ENCODE measurements around the gene REM1. TPM values are rescaled to one million over a fixed set of nuclear protein-coding genes. Genes with fewer than 3 reads are reported as not detected.
A peak's percentile ranks its signal among the peaks of the same experiment; 100 is the strongest.

The REM1 gene
- total RNA-seq, 4 donors from 2014 or later, result 0.87 to 7.5 (median 1.2) TPM

DNA sequence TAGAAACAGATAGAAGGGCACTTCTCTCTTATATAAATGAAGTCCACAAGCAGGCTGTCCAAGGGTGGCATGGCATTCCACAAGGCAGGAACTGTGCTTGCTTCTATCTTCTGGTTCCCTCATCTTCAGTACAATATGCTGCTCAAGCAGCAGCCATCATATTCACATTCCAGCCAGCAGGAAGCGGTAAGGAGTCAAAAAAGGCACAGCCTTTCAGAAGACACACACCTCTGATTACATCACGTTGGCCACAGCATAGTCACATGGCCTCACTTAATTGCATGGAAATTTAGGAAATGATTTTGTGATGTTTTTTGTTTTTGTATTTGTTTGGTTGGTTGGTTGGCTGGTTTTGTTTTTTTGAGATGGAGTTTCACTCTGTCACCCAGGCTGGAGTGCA is 19.0 kb downstream of the REM1 start:
- H3K27ac ChIP-seq, result peak overlapping the region in 1 of 4 donors; percentile 13
- TF ChIP-seq POLR2A (IDR thresholded peaks at IDR 0.05), result no peak
- TF ChIP-seq, protein P1, sequence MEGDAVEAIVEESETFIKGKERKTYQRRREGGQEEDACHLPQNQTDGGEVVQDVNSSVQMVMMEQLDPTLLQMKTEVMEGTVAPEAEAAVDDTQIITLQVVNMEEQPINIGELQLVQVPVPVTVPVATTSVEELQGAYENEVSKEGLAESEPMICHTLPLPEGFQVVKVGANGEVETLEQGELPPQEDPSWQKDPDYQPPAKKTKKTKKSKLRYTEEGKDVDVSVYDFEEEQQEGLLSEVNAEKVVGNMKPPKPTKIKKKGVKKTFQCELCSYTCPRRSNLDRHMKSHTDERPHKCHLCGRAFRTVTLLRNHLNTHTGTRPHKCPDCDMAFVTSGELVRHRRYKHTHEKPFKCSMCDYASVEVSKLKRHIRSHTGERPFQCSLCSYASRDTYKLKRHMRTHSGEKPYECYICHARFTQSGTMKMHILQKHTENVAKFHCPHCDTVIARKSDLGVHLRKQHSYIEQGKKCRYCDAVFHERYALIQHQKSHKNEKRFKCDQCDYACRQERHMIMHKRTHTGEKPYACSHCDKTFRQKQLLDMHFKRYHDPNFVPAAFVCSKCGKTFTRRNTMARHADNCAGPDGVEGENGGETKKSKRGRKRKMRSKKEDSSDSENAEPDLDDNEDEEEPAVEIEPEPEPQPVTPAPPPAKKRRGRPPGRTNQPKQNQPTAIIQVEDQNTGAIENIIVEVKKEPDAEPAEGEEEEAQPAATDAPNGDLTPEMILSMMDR (IDR thresholded peaks at IDR 0.05 in 4 of 5, conservative IDR thresholded peaks at IDR 0.05 in 1 of 5), result no peak
- no peaks in the 10 kb centered on the region for H3K36me3 ChIP-seq
- peaks cover 0 to 4% (median 0%) of the 10 kb centered on the region in 3 donors for H3K27me3 ChIP-seq
- H3K9me3 ChIP-seq, result no peaks in the 10 kb centered on the region
- ATAC-seq, result no peak
- in situ Hi-C loops (cut with MboI; ENCODE audit: low sequenced_read_pairs in 4 of 4) (no loop called here), intact Hi-C loops (cut with DNase I; ENCODE audit: low total_unique reads) (no loop called here)
- H3K4me1 ChIP-seq, result peaks cover 0 to 10% of the 10 kb centered on the region in 2 donors
- DNase-seq, result no peak
- H3K4me3 ChIP-seq, result no peak overlapping the region

DNA sequence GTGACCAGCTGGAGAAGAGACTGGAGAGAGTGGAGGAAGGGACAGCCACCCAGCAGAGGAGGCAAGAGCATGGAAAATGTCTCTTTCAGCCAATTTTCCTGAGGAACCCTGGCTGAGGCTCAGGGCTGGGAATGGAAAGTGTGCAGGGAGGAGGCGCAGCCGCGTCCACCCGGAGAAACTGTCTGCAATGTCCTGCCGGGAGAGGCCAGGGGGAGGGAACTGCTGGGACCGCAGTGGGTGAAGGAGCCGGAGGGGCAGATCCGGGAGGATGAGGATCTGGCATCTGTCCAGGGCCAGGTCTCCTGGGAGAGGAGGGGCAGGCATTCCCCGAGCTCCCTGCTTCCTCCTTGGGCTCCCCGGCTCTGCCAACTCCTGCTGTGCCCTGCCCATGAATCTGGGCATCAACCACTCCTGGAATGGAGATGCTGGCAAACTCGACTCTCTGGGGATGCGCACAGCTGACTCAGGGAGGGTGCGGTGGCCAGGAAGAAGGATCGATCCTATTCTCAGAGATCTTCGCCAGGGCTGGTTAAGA is 21.7 kb downstream of the REM1 start:
- Histone ChIP-seq H3K27me3 (peaks cover 0 to 4% (median 0%) of the 10 kb centered on the region in 3 donors), H3K9me3 (no peaks in the 10 kb centered on the region), H3K4me1 (peaks cover 0 to 10% of the 10 kb centered on the region in 2 donors), H3K36me3 (no peaks in the 10 kb centered on the region), H3K27ac (peak overlapping the region; percentile 26 to 59 (median 50)), H3K4me3 (no peak overlapping the region)
- TF ChIP-seq POLR2A (IDR thresholded peaks at IDR 0.05), result no peak
- TF ChIP-seq, protein P1 (IDR thresholded peaks at IDR 0.05 in 4 of 5, conservative IDR thresholded peaks at IDR 0.05 in 1 of 5), result no peak
- in situ Hi-C loops (cut with MboI; ENCODE audit: low sequenced_read_pairs in 4 of 4) (no loop called here), intact Hi-C loops (cut with DNase I; ENCODE audit: low total_unique reads) (no loop called here)
- peak; percentile 56 to 66 for ATAC-seq
- DNase-seq, result peak in 1 of 2 donors; percentile 32

DNA sequence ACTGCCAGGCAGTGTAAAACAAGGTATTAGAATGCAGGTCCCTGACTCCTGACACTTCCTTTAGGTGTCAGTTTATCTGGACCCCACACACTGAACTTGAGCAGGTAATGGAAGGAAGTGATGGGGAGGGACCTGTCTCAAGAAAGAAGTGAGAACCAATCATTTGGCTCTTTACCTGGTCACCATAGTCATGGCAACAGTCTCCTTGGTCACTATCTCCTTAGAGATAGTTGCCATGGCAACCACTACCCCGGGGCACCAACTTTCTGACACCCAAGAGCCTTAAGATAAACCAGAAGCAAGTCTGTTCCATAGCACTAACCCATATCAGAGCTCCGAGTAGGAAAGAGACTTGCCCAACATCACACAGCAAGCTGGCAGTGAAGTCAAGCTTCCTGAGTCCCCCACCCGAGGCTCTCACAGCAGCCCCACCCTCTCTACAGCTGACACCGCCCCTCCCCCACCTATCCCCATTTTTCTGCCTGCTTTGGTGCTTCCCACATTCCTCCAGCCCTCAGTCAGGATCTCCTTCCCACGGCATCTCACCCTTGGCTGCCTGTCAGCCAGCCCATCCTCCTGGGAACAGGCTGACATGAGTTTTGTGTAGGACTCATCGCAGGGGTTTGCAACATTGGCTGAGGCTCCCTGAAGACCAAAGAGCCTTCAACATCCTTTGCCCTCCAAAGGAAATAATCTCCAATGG is 22.9 kb downstream of the REM1 start:
- no peaks in the 10 kb centered on the region for H3K9me3 ChIP-seq
- intact Hi-C loops (cut with DNase I; ENCODE audit: low total_unique reads), result no loop called here
- peaks cover 0 to 10% of the 10 kb centered on the region in 2 donors for H3K4me1 ChIP-seq
- no peaks in the 10 kb centered on the region for H3K36me3 ChIP-seq
- peak in 1 of 2 donors; percentile 29 for ATAC-seq
- TF ChIP-seq, protein P1 (IDR thresholded peaks at IDR 0.05 in 4 of 5, conservative IDR thresholded peaks at IDR 0.05 in 1 of 5), result no peak
- TF ChIP-seq POLR2A (IDR thresholded peaks at IDR 0.05), result no peak
- in situ Hi-C loops (cut with MboI; ENCODE audit: low sequenced_read_pairs in 4 of 4), result no loop called here
- DNase-seq, result no peak
- H3K4me3 ChIP-seq, result no peak overlapping the region
- H3K27me3 ChIP-seq, result peaks cover 0 to 4% (median 0%) of the 10 kb centered on the region in 3 donors
- H3K27ac ChIP-seq, result peak overlapping the region; percentile 16 to 59 (median 50)

DNA sequence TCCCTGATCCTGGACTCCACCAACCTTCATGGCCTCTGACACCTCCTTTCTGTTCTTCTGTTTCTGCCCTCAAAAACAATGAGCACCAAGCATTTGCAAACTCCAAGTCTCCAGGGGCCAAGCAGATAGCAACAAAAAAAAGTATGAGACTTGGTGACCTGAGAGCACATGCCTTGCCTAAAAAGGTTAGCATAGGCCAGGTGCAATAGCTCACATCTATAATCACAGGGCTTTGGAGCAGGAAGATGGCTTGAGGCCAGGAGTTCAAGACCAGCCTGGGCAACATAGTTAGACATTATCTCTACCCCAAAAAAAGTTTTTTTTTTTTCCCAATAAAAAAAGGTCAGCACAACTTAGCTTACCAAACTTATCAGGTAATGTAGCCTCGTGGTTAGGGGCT is 25.4 kb downstream of the REM1 start:
- TF ChIP-seq, protein P1 (IDR thresholded peaks at IDR 0.05 in 4 of 5, conservative IDR thresholded peaks at IDR 0.05 in 1 of 5), result no peak
- no peak for TF ChIP-seq POLR2A (IDR thresholded peaks at IDR 0.05)
- H3K9me3 ChIP-seq, result no peaks in the 10 kb centered on the region
- no peak overlapping the region for H3K4me3 ChIP-seq
- no peak overlapping the region for H3K27ac ChIP-seq
- H3K36me3 ChIP-seq, result no peaks in the 10 kb centered on the region
- ATAC-seq (no peak), DNase-seq (no peak)
- peaks cover 0 to 4% (median 0%) of the 10 kb centered on the region in 3 donors for H3K27me3 ChIP-seq
- peaks cover 0 to 10% of the 10 kb centered on the region in 2 donors for H3K4me1 ChIP-seq
- in situ Hi-C loops (cut with MboI; ENCODE audit: low sequenced_read_pairs in 4 of 4), result loop anchor here in 2 of 4 donors (5.0 kb wide), 1 partner anchor 38 kb away; no protein-coding TSS in a partner anchor
- intact Hi-C loops (cut with DNase I; ENCODE audit: low total_unique reads), result no loop called here
